Neural cell (in vitro differentiated cells): ENCODE results near the gene ENOX1. TPM values are rescaled to one million over a fixed set of nuclear protein-coding genes. Genes with fewer than 3 reads are reported as not detected.

ENCODE experiments used
- H2AFZ ChIP-seq: fragments of 200-600, 300-800 bp; sonication (generic), shearing (Covaris generic); 2 replicates; pipeline ENCODE4 v1.6.0; 2014; ENCODE audit warnings: low read depth, mild to moderate bottlenecking, antibody characterized with exemption, low read length, moderate library complexity
- H3F3A ChIP-seq: fragments of 200-600 bp; shearing (Covaris generic); 2 replicates; pipeline ENCODE4 v1.6.1; 2016; ENCODE audit warnings: mild to moderate bottlenecking, moderate library complexity, mixed read lengths, antibody characterized with exemption, low read length; ENCODE audit not compliant: insufficient read depth, poor library complexity, severe bottlenecking
- H3K27ac ChIP-seq: fragments of 200-600, 300-800 bp; sonication (generic), shearing (Covaris generic); 2 replicates; pipeline ENCODE4 v1.5.1; 2014; ENCODE audit warnings: mild to moderate bottlenecking, low read length, moderate library complexity
- H3K27me3 ChIP-seq: fragments of 300-800, 200-600 bp; sonication (generic), shearing (Covaris generic); 2 replicates; pipeline ENCODE4 v1.6.0; 2014; ENCODE audit warnings: mild to moderate bottlenecking, low read depth, low read length, moderate library complexity; ENCODE audit not compliant: insufficient read depth
- H3K36me3 ChIP-seq: fragments of 300-800, 200-600 bp; sonication (generic), shearing (Covaris generic); 2 replicates; pipeline ENCODE4 v1.5.1; 2014; ENCODE audit warnings: mild to moderate bottlenecking, antibody characterized with exemption, low read length, moderate library complexity; ENCODE audit not compliant: insufficient read depth
- H3K4me2 ChIP-seq: fragments of 300-800, 200-600 bp; sonication (generic), shearing (Covaris generic); 2 replicates; pipeline ENCODE4 v1.6.0; 2014; ENCODE audit warnings: mild to moderate bottlenecking, low read length
- H3K4me3 ChIP-seq: fragments of 300-800, 200-600 bp; sonication (generic), shearing (Covaris generic); 2 replicates; pipeline ENCODE4 v1.5.1; 2014; ENCODE audit warnings: mild to moderate bottlenecking, low read length, moderate library complexity
- H3K79me2 ChIP-seq: fragments of 200-600 bp; shearing (Covaris generic); replicated peaks from 2 replicates; pipeline ENCODE4 v1.6.0; 2014; ENCODE audit warnings: mild to moderate bottlenecking, low read length, moderate library complexity; ENCODE audit not compliant: insufficient read depth
- H3K9ac ChIP-seq: fragments of 300-800, 200-600 bp; sonication (generic), shearing (Covaris generic); 2 replicates; pipeline ENCODE4 v1.6.1; 2016; ENCODE audit warnings: mild to moderate bottlenecking, low read length, mixed read lengths
- H3K9me2 ChIP-seq: fragments of 200-600 bp; shearing (Covaris generic); 2 replicates; pipeline ENCODE4 v1.6.1; 2016; ENCODE audit warnings: mild to moderate bottlenecking, low read length, mixed read lengths; ENCODE audit not compliant: insufficient read depth
- H3K9me3 ChIP-seq: fragments of 200-600, 300-800 bp; sonication (generic), shearing (Covaris generic); 2 replicates; pipeline ENCODE4 v1.6.1; 2016; ENCODE audit warnings: mild to moderate bottlenecking, mixed run types, low read length, moderate library complexity, mixed read lengths
- H4K20me1 ChIP-seq: fragments of 200-600 bp; shearing (Covaris generic); 2 replicates; pipeline ENCODE4 v1.6.1; 2016; ENCODE audit warnings: mild to moderate bottlenecking, mixed run types; ENCODE audit not compliant: insufficient read depth
- CTCF ChIP-seq: fragments of 450-650 bp; IDR thresholded peaks from 2 replicates; pipeline ENCODE4 v1.5.1; 2014; ENCODE audit warnings: antibody characterized with exemption, mild to moderate bottlenecking, moderate library complexity; ENCODE audit not compliant: poor library complexity, severe bottlenecking
- EP300 ChIP-seq: fragments of 450-650 bp; conservative IDR thresholded peaks from 2 replicates; pipeline ENCODE4 v1.6.1; 2014; ENCODE audit warnings: antibody characterized with exemption, mild to moderate bottlenecking, moderate library complexity; ENCODE audit not compliant: poor library complexity, severe bottlenecking
- EZH2 ChIP-seq: fragments of 200-600, 300-800 bp; shearing (Covaris generic), sonication (generic); IDR thresholded peaks from 2 replicates; pipeline ENCODE4 v1.6.1; 2014; ENCODE audit warnings: antibody characterized with exemption, low read length, borderline replicate concordance, mild to moderate bottlenecking; ENCODE audit not compliant: insufficient read depth, poor library complexity, severe bottlenecking
- MXI1 ChIP-seq: fragments of 450-650 bp; conservative IDR thresholded peaks from 2 replicates; pipeline ENCODE4 v1.6.1; 2014; ENCODE audit warnings: antibody characterized with exemption, mild to moderate bottlenecking; ENCODE audit not compliant: poor library complexity, severe bottlenecking
- POLR2AphosphoS5 ChIP-seq: IDR thresholded peaks from 2 replicates; pipeline ENCODE4 v1.6.1; 2012
- RAD21 ChIP-seq: fragments of 450-650 bp; conservative IDR thresholded peaks from 2 replicates; pipeline ENCODE4 v1.6.1; 2014; ENCODE audit warnings: antibody characterized with exemption, mild to moderate bottlenecking, moderate library complexity
- REST ChIP-seq: IDR thresholded peaks from 2 replicates; pipeline ENCODE4 v1.6.1; 2012; ENCODE audit warnings: borderline replicate concordance
- SMC3 ChIP-seq: fragments of 450-650 bp; conservative IDR thresholded peaks from 2 replicates; pipeline ENCODE4 v1.6.1; 2014; ENCODE audit warnings: antibody characterized with exemption, mild to moderate bottlenecking, moderate library complexity; ENCODE audit not compliant: poor library complexity
- TAF1 ChIP-seq: IDR thresholded peaks from 2 replicates; pipeline ENCODE4 v1.6.1; 2012; ENCODE audit warnings: low read depth
- polyA plus RNA-seq: library from polyadenylated mRNA; depleted of rRNA; stranded (reverse); fragments of >200 nt; gene quantifications from 2 replicates; pipeline ENCODE4 v1.2.3, GENCODE V29; 2014

Gene ENOX1
- polyA plus RNA-seq, 1 donor from 2014 or later = 42.6 TPM

GRCh38 chr13:43663474-43664090 is 123.2 kb downstream of the ENOX1 start:
- no peak for TF ChIP-seq EZH2
- TF ChIP-seq REST = no peak
- TF ChIP-seq RAD21 = no peak
- no peak for TF ChIP-seq POLR2AphosphoS5
- TF ChIP-seq MXI1 = no peak
- no peak for TF ChIP-seq EP300
- no peak for TF ChIP-seq CTCF
- TF ChIP-seq SMC3 = no peak
- TF ChIP-seq TAF1 = no peak
- Histone ChIP-seq H3K4me2 (no peak overlapping the region), H3K9me2 (no peaks in the 10 kb centered on the region)

GRCh38 chr13:43662976-43663375 is 123.8 kb downstream of the ENOX1 start:
- no peak overlapping the region for H3K4me3 ChIP-seq
- no peak overlapping the region for H3K27ac ChIP-seq
- H3K9me3 ChIP-seq = no peaks in the 10 kb centered on the region
- H3K79me2 ChIP-seq = no peaks in the 10 kb centered on the region
- no peaks in the 10 kb centered on the region for H3K27me3 ChIP-seq
- H3K4me2 ChIP-seq = no peak overlapping the region
- H2AFZ ChIP-seq = no peak overlapping the region
- H3F3A ChIP-seq = no peaks in the 10 kb centered on the region
- H3K36me3 ChIP-seq = no peaks in the 10 kb centered on the region
- TF ChIP-seq TAF1 (no peak), SMC3 (no peak)
- H3K9ac ChIP-seq = no peak overlapping the region
- H4K20me1 ChIP-seq = no peaks in the 10 kb centered on the region
- no peaks in the 10 kb centered on the region for H3K9me2 ChIP-seq

More at GRCh38 chr13:43663474-43664090, 123.2 kb downstream of the ENOX1 start:
- H3K36me3 ChIP-seq = no peaks in the 10 kb centered on the region
- no peaks in the 10 kb centered on the region for H3K79me2 ChIP-seq
- no peaks in the 10 kb centered on the region for H3K9me3 ChIP-seq
- H3K27me3 ChIP-seq = no peaks in the 10 kb centered on the region
- H3K9ac ChIP-seq = no peak overlapping the region
- no peaks in the 10 kb centered on the region for H4K20me1 ChIP-seq
- no peak overlapping the region for H3K4me3 ChIP-seq
- no peaks in the 10 kb centered on the region for H3F3A ChIP-seq
- H3K27ac ChIP-seq = no peak overlapping the region
- H2AFZ ChIP-seq = no peak overlapping the region
